CD14-positive monocyte (primary cell): Measurements from ENCODE around the gene ARNT2. TPM values are rescaled to one million over a fixed set of nuclear protein-coding genes. Genes with fewer than 3 reads are reported as not detected.

Source experiments
- DNase-seq, 3 donors: peaks; one replicate each; pipeline ENCODE4 v3.0.0-alpha.2; 2011 to 2022
- H2AFZ ChIP-seq: 2 replicates; pipeline ENCODE4 v1.6.0; 2012; ENCODE audit warnings: mild to moderate bottlenecking, low read depth, low read length, inconsistent platforms; ENCODE audit not compliant: insufficient read depth, poor library complexity, severe bottlenecking
- H3K27ac ChIP-seq, 2 donors: 1 replicate in 1 of 2; 2 replicates in 1 of 2; pipeline ENCODE4 v1.5.1; 2012 to 2013; ENCODE audit warnings: low read length in 2 of 2, control low read depth in 1 of 2, inconsistent platforms in 1 of 2, low read depth in 1 of 2, mild to moderate bottlenecking in 1 of 2
- H3K27me3 ChIP-seq, 2 donors: one replicate each; pipeline versions ENCODE4 v1.6.0 to v1.6.1; 2011 to 2013; ENCODE audit warnings: low read length in 2 of 2; ENCODE audit not compliant: control insufficient read depth in 2 of 2, insufficient read depth in 2 of 2
- H3K36me3 ChIP-seq, 2 donors: replicated peaks in 1 of 2; 1 replicate in 1 of 2; 2 replicates in 1 of 2; pipeline versions ENCODE4 v1.5.1 to v1.6.1; 2012 to 2013; ENCODE audit warnings: low read length in 2 of 2, control low read depth in 1 of 2, inconsistent platforms in 1 of 2, mild to moderate bottlenecking in 1 of 2; ENCODE audit not compliant: insufficient read depth in 2 of 2, control insufficient read depth in 1 of 2
- H3K4me1 ChIP-seq, 2 donors: 1 replicate in 1 of 2; 2 replicates in 1 of 2; pipeline versions ENCODE4 v1.5.1 to v1.6.1; 2012 to 2013; ENCODE audit warnings: low read length in 2 of 2, control low read depth in 1 of 2, inconsistent platforms in 1 of 2, mild to moderate bottlenecking in 1 of 2, moderate library complexity in 1 of 2; ENCODE audit not compliant: insufficient read depth in 2 of 2, control insufficient read depth in 1 of 2
- H3K4me2 ChIP-seq: replicated peaks from 2 replicates; pipeline ENCODE3; 2012; ENCODE audit warnings: low read length, moderate library complexity, mild to moderate bottlenecking; ENCODE audit not compliant: poor library complexity, severe bottlenecking; ENCODE audit errors: extremely low read depth
- H3K4me3 ChIP-seq, 3 experiments: fragments of 200-600 bp in 1 of 3; sonication (generic) in 1 of 3; replicated peaks in 1 of 3; 1 replicate in 2 of 3; 2 replicates in 1 of 3; pipeline ENCODE4 v1.5.1; 2011 to 2013; ENCODE audit warnings: low read length in 3 of 3, mild to moderate bottlenecking in 3 of 3, control low read depth in 2 of 3, low read depth in 2 of 3, inconsistent platforms in 1 of 3, moderate library complexity in 1 of 3
- H3K79me2 ChIP-seq: 2 replicates; pipeline ENCODE4 v1.6.0; 2012; ENCODE audit warnings: mild to moderate bottlenecking, control low read depth, inconsistent platforms, low read length, moderate library complexity; ENCODE audit not compliant: insufficient read depth
- H3K9ac ChIP-seq: 2 replicates; pipeline ENCODE4 v1.6.0; 2017; ENCODE audit warnings: low read length, mild to moderate bottlenecking; ENCODE audit not compliant: insufficient read depth, poor library complexity, severe bottlenecking
- H3K9me3 ChIP-seq, 2 donors: replicated peaks in 1 of 2; 1 replicate in 1 of 2; 2 replicates in 1 of 2; pipeline versions ENCODE4 v1.5.1 to v1.6.1; 2012 to 2013; ENCODE audit warnings: low read length in 2 of 2, control low read depth in 1 of 2; ENCODE audit not compliant: control insufficient read depth in 1 of 2, insufficient read depth in 1 of 2
- H4K20me1 ChIP-seq: 2 replicates; pipeline ENCODE4 v1.6.0; 2012; ENCODE audit warnings: mild to moderate bottlenecking, low read length, control low read depth, moderate library complexity; ENCODE audit not compliant: insufficient read depth
- H3K27ac Mint-ChIP-seq, 7 donors: one replicate each; pipeline ENCODE4 v1.8.0; 2020; ENCODE audit warnings: mild to moderate bottlenecking in 7 of 7, mixed read lengths in 7 of 7, moderate library complexity in 6 of 7, inconsistent platforms in 2 of 7
- H3K27me3 Mint-ChIP-seq, 3 donors: one replicate each; pipeline ENCODE4 v1.8.0; 2021 to 2022; ENCODE audit warnings: low read depth in 3 of 3, mild to moderate bottlenecking in 3 of 3, mixed read lengths in 3 of 3, moderate library complexity in 3 of 3, inconsistent platforms in 1 of 3
- H3K36me3 Mint-ChIP-seq, 2 donors: one replicate each; pipeline ENCODE4 v1.8.0; 2020; ENCODE audit warnings: mixed read lengths in 2 of 2, inconsistent platforms in 1 of 2, mild to moderate bottlenecking in 1 of 2
- H3K4me1 Mint-ChIP-seq: one replicate; pipeline ENCODE4 v1.8.0; 2020; ENCODE audit warnings: mild to moderate bottlenecking, mixed read lengths
- H3K4me3 Mint-ChIP-seq, 2 donors: one replicate each; pipeline ENCODE4 v1.8.0; 2020; ENCODE audit warnings: mild to moderate bottlenecking in 2 of 2, mixed read lengths in 2 of 2, moderate library complexity in 1 of 2
- H3K9me3 Mint-ChIP-seq, 7 donors: one replicate each; pipeline ENCODE4 v1.8.0; 2020 to 2022; ENCODE audit warnings: mixed read lengths in 7 of 7, mild to moderate bottlenecking in 6 of 7, moderate library complexity in 6 of 7, inconsistent platforms in 2 of 7
- WGBS: methylation state at CpG from one replicate; pipeline ENCODE4 v1.1.5; 2013; ENCODE audit warnings: missing lambda C conversion rate; ENCODE audit not compliant: insufficient coverage; 5-methylcytosine and 5-hydroxymethylcytosine counted together
- intact Hi-C, 2 donors: fragments of 100-400 bp; cut with micrococcal nuclease; formaldehyde crosslinking; loops; one replicate each; pipeline versions ENCODE4 v1.15.0 to v1.15.1; 2023
- polyA plus RNA-seq, 3 donors: library from polyadenylated mRNA; depleted of rRNA in 1 of 3; unstranded in 2 of 3; stranded (reverse) in 1 of 3; fragments of 300-500 nt in 2 of 3; fragments of >200 nt in 1 of 3; fragmentation: Illumina TruSeq in 2 of 3; gene quantifications; 1 replicate in 2 of 3; 2 replicates in 1 of 3; pipeline ENCODE4 v1.2.3, GENCODE V29; 2012 to 2021
- TF ChIP-seq, protein P1 (sequence below): fragments of 200-600 bp; IDR thresholded peaks from one replicate; pipeline ENCODE4 v1.8.0; 2022; ENCODE audit warnings: antibody characterized with exemption, mild to moderate bottlenecking

ARNT2 gene
- polyA plus RNA-seq, 3 donors: not detected

DNA sequence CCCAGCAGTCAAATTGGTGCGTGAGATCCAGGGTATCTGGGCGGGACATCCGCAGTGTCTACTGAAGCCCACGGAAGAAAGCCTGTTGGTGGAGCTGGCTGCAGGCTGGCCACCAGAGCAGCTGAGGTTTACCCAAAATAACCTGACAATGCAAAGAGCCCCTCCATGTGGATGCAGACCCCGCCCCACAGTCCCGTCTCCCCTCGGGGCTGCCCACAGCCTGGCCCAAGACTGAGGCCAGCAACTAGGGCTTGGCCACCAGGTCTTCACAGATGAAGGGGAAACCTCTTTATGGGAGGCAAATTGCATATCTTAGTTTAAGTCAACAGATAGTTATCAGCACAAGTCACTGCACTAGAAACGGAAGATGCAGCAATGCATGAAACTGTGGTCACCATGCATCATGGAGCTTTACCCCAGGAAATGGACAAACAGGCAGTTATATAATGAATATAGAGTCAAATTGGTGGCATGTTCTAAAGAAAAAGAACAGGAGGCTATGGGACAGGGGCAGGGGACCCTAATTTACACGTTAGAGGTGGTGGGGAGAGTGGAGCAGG, 86.3 kb downstream of the ARNT2 start:
- Mint-ChIP-seq H3K27ac (no peak overlapping the region), H3K9me3 (peaks cover 0 to 10% (median 6%) of the 10 kb centered on the region in 7 donors), H3K4me1 (peaks cover 33% of the 10 kb centered on the region), H3K4me3 (no peak overlapping the region), H3K36me3 (peaks cover 2 to 3% of the 10 kb centered on the region in 2 donors), H3K27me3 (peaks cover 10 to 17% (median 11%) of the 10 kb centered on the region in 3 donors)
- Histone ChIP-seq H3K9ac (no peak overlapping the region), H2AFZ (no peak overlapping the region), H3K27me3 (no peaks in the 10 kb centered on the region), H3K9me3 (no peaks in the 10 kb centered on the region), H3K27ac (no peak overlapping the region), H3K4me1 (peaks cover 25 to 37% of the 10 kb centered on the region in 2 donors), H3K4me3 (no peak overlapping the region), H3K4me2 (no peak overlapping the region), H3K79me2 (no peaks in the 10 kb centered on the region), H3K36me3 (no peaks in the 10 kb centered on the region), H4K20me1 (no peaks in the 10 kb centered on the region)
- TF ChIP-seq, protein P1, sequence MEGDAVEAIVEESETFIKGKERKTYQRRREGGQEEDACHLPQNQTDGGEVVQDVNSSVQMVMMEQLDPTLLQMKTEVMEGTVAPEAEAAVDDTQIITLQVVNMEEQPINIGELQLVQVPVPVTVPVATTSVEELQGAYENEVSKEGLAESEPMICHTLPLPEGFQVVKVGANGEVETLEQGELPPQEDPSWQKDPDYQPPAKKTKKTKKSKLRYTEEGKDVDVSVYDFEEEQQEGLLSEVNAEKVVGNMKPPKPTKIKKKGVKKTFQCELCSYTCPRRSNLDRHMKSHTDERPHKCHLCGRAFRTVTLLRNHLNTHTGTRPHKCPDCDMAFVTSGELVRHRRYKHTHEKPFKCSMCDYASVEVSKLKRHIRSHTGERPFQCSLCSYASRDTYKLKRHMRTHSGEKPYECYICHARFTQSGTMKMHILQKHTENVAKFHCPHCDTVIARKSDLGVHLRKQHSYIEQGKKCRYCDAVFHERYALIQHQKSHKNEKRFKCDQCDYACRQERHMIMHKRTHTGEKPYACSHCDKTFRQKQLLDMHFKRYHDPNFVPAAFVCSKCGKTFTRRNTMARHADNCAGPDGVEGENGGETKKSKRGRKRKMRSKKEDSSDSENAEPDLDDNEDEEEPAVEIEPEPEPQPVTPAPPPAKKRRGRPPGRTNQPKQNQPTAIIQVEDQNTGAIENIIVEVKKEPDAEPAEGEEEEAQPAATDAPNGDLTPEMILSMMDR: no peak
- no peak for DNase-seq
- intact Hi-C loops: no loop called here
- WGBS: 94% methylated on average over 8 of the region's 9 CpGs

DNA sequence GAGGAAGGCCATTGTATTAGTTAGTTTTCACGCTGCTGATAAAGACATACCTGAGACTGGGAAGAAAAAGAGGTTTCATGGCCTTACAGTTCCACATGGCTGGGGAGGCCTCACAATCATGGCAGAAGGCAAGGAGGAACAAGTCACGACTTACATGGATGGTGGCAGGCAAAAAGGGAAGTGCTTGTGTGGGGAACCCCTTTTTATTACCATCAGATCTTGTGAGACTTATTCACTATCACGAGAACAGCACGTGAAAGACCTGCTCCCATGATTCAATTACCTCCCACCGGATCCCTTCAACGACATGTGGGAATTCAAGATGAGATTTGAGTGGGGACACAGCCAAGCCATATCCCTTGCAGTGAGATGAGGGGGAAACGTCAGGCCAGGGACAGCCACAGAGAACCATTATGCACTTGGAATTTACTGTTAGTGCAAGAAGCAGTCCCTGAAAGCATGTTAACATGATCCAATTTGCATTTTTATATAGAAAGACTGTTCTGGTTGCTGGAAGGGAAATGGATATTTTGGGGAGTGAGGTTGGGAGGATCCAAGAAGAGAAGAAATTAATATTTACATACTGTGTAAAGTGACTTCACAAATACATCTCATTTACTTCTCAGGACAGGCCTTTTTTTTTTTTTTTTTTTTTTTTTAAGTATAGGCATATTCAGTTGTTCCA, 87.1 kb downstream of the ARNT2 start:
- peaks cover 2 to 3% of the 10 kb centered on the region in 2 donors for H3K36me3 Mint-ChIP-seq
- H3K36me3 ChIP-seq: no peaks in the 10 kb centered on the region
- H3K27me3 Mint-ChIP-seq: peaks cover 11 to 19% (median 13%) of the 10 kb centered on the region in 3 donors
- peaks cover 0 to 10% (median 6%) of the 10 kb centered on the region in 7 donors for H3K9me3 Mint-ChIP-seq
- no peak overlapping the region for H3K27ac ChIP-seq
- H4K20me1 ChIP-seq: no peaks in the 10 kb centered on the region
- H3K9me3 ChIP-seq: no peaks in the 10 kb centered on the region
- peak; percentile 38 to 85 (median 55) for DNase-seq
- H3K27me3 ChIP-seq: no peaks in the 10 kb centered on the region
- H3K4me3 Mint-ChIP-seq: no peak overlapping the region
- H3K4me3 ChIP-seq: no peak overlapping the region
- H3K79me2 ChIP-seq: no peaks in the 10 kb centered on the region
- H3K9ac ChIP-seq: no peak overlapping the region
- no peak overlapping the region for H2AFZ ChIP-seq
- H3K4me1 ChIP-seq: peaks cover 25 to 37% of the 10 kb centered on the region in 2 donors
- 93% methylated on average over 1 of the region's 7 CpGs for WGBS
- intact Hi-C loops: no loop called here
- no peak overlapping the region for H3K4me2 ChIP-seq
- TF ChIP-seq, protein P1: no peak
- peaks cover 33% of the 10 kb centered on the region for H3K4me1 Mint-ChIP-seq
- H3K27ac Mint-ChIP-seq: peak overlapping the region in 1 of 7 donors; percentile 75
